HEK293 (cell line): ENCODE results near the gene CCDC116.

Source experiments
- HIC1 ChIP-seq: fragments of 450-650 bp; formaldehyde crosslinking; IDR thresholded peaks from 2 replicates; pipeline ENCODE4 v1.5.1; 2016; ENCODE audit warnings: missing biosample characterization, missing genetic modification characterization
- PRDM2 ChIP-seq: fragments of 450-650 bp; formaldehyde crosslinking; IDR thresholded peaks from 2 replicates; pipeline ENCODE4 v1.5.1; 2016; ENCODE audit warnings: missing biosample characterization, missing genetic modification characterization, borderline replicate concordance
- ZBTB26 ChIP-seq: fragments of 450-650 bp; formaldehyde crosslinking; optimal IDR thresholded peaks from 2 replicates; pipeline ENCODE3; 2016; ENCODE audit warnings: missing biosample characterization, mild to moderate bottlenecking, missing genetic modification characterization
- ZFP69B ChIP-seq: fragments of 450-650 bp; formaldehyde crosslinking; IDR thresholded peaks from 2 replicates; pipeline ENCODE4 v1.5.1; 2016; ENCODE audit warnings: missing biosample characterization, missing genetic modification characterization
- ZNF132 ChIP-seq: fragments of 450-650 bp; formaldehyde crosslinking; IDR thresholded peaks from 2 replicates; pipeline ENCODE4 v1.5.1; 2017; ENCODE audit warnings: missing biosample characterization, missing genetic modification characterization, borderline replicate concordance
- ZNF133 ChIP-seq: fragments of 450-650 bp; formaldehyde crosslinking; IDR thresholded peaks from 2 replicates; pipeline ENCODE4 v1.5.1; 2016; ENCODE audit warnings: missing biosample characterization, missing genetic modification characterization
- ZNF202 ChIP-seq: fragments of 450-650 bp; formaldehyde crosslinking; IDR thresholded peaks from 2 replicates; pipeline ENCODE4 v1.5.1; 2016; ENCODE audit warnings: missing biosample characterization, missing genetic modification characterization, borderline replicate concordance
- ZNF223 ChIP-seq: fragments of 450-650 bp; formaldehyde crosslinking; IDR thresholded peaks from 2 replicates; pipeline ENCODE4 v1.5.1; 2016; ENCODE audit warnings: missing biosample characterization, missing genetic modification characterization
- ZNF24 ChIP-seq: fragments of 450-650 bp; formaldehyde crosslinking; IDR thresholded peaks from 2 replicates; pipeline ENCODE4 v1.5.1; 2016; ENCODE audit warnings: missing biosample characterization, missing genetic modification characterization
- ZNF266 ChIP-seq: fragments of 450-650 bp; formaldehyde crosslinking; IDR thresholded peaks from 2 replicates; pipeline ENCODE4 v1.5.1; 2016; ENCODE audit warnings: missing biosample characterization, missing genetic modification characterization, low read depth
- ZNF335 ChIP-seq: fragments of 450-650 bp; formaldehyde crosslinking; conservative IDR thresholded peaks from 2 replicates; pipeline ENCODE4 v1.5.1; 2016; ENCODE audit warnings: missing biosample characterization, missing genetic modification characterization
- ZNF341 ChIP-seq: fragments of 450-650 bp; formaldehyde crosslinking; IDR thresholded peaks from 2 replicates; pipeline ENCODE4; 2016; ENCODE audit warnings: low read depth, missing biosample characterization, missing genetic modification characterization
- ZNF366 ChIP-seq: fragments of 450-650 bp; formaldehyde crosslinking; conservative IDR thresholded peaks from 2 replicates; pipeline ENCODE4 v1.5.1; 2016; ENCODE audit warnings: missing biosample characterization, missing genetic modification characterization
- ZNF391 ChIP-seq: fragments of 450-650 bp; formaldehyde crosslinking; IDR thresholded peaks from 2 replicates; pipeline ENCODE4 v1.5.1; 2016; ENCODE audit warnings: low read depth, missing biosample characterization, missing genetic modification characterization, borderline replicate concordance
- ZNF433 ChIP-seq: fragments of 450-650 bp; formaldehyde crosslinking; IDR thresholded peaks from 2 replicates; pipeline ENCODE4 v1.5.1; 2016; ENCODE audit warnings: missing biosample characterization, missing genetic modification characterization, low read depth
- ZNF48 ChIP-seq: fragments of 450-650 bp; formaldehyde crosslinking; IDR thresholded peaks from 2 replicates; pipeline ENCODE4 v1.5.1; 2016; ENCODE audit warnings: missing biosample characterization, missing genetic modification characterization
- ZNF514 ChIP-seq: fragments of 450-650 bp; formaldehyde crosslinking; IDR thresholded peaks from 2 replicates; pipeline ENCODE4 v1.5.1; 2016; ENCODE audit warnings: missing biosample characterization, missing genetic modification characterization
- ZNF529 ChIP-seq: fragments of 450-650 bp; formaldehyde crosslinking; IDR thresholded peaks from 2 replicates; pipeline ENCODE4 v1.5.1; 2017; ENCODE audit warnings: missing genetic modification characterization, missing biosample characterization; ENCODE audit not compliant: insufficient replicate concordance
- ZNF785 ChIP-seq: fragments of 450-650 bp; formaldehyde crosslinking; IDR thresholded peaks from 2 replicates; pipeline ENCODE4 v1.5.1; 2016; ENCODE audit warnings: missing biosample characterization, missing genetic modification characterization
- TF ChIP-seq, protein P1 (sequence below): fragments of 450-650 bp; formaldehyde crosslinking; IDR thresholded peaks from 2 replicates; pipeline ENCODE4 v1.5.1; 2016; ENCODE audit warnings: missing biosample characterization, missing genetic modification characterization, borderline replicate concordance
- TF ChIP-seq, protein P2 (sequence below): fragments of 450-650 bp; formaldehyde crosslinking; IDR thresholded peaks from 2 replicates; pipeline ENCODE4 v1.5.1; 2016; ENCODE audit warnings: missing biosample characterization, missing genetic modification characterization
- TF ChIP-seq, protein P3 (sequence below): fragments of 450-650 bp; formaldehyde crosslinking; IDR thresholded peaks from 2 replicates; pipeline ENCODE4 v1.5.1; 2016; ENCODE audit warnings: missing biosample characterization, missing genetic modification characterization, low read depth

Gene CCDC116

GRCh38 chr22:21657360-21658032 lies 24.9 kb downstream of the CCDC116 start (continued):
- TF ChIP-seq ZNF24 (no peak), ZNF133 (tag by site-specific recombination) (no peak), ZNF335 (tag by site-specific recombination) (peak; percentile 26; the same call in 1 of the 2 replicates), ZNF514 (tag by site-specific recombination) (no peak), ZFP69B (tag by site-specific recombination) (0 out of 2 replicates have a peak, but pooled peaks have one; percentile 43), ZNF391 (no peak), ZNF266 (tag by site-specific recombination) (no peak), ZNF223 (no peak), ZNF433 (tag by site-specific recombination) (no peak), HIC1 (tag by site-specific recombination) (peak; percentile 88; the same call in 1 of the 2 replicates), ZNF341 (tag by site-specific recombination) (peak; percentile 93), ZNF529 (tag by site-specific recombination) (no peak), ZBTB26 (tag by site-specific recombination) (peak; percentile 88), ZNF785 (tag by site-specific recombination) (0 out of 2 replicates have a peak, but pooled peaks have one; percentile 20), PRDM2 (no peak), ZNF48 (tag by site-specific recombination) (no peak), ZNF132 (tag by site-specific recombination) (no peak), ZNF202 (tag by site-specific recombination) (no peak), ZNF366 (tag by site-specific recombination) (no peak)
- TF ChIP-seq, protein P1, sequence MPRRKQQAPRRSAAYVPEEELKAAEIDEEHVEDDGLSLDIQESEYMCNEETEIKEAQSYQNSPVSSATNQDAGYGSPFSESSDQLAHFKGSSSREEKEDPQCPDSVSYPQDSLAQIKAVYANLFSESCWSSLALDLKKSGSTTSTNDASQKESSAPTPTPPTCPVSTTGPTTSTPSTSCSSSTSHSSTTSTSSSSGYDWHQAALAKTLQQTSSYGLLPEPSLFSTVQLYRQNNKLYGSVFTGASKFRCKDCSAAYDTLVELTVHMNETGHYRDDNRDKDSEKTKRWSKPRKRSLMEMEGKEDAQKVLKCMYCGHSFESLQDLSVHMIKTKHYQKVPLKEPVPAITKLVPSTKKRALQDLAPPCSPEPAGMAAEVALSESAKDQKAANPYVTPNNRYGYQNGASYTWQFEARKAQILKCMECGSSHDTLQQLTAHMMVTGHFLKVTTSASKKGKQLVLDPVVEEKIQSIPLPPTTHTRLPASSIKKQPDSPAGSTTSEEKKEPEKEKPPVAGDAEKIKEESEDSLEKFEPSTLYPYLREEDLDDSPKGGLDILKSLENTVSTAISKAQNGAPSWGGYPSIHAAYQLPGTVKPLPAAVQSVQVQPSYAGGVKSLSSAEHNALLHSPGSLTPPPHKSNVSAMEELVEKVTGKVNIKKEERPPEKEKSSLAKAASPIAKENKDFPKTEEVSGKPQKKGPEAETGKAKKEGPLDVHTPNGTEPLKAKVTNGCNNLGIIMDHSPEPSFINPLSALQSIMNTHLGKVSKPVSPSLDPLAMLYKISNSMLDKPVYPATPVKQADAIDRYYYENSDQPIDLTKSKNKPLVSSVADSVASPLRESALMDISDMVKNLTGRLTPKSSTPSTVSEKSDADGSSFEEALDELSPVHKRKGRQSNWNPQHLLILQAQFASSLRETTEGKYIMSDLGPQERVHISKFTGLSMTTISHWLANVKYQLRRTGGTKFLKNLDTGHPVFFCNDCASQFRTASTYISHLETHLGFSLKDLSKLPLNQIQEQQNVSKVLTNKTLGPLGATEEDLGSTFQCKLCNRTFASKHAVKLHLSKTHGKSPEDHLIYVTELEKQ (tag by site-specific recombination) = 0 out of 2 replicates have a peak, but pooled peaks have one; percentile 17
- TF ChIP-seq, protein P2, sequence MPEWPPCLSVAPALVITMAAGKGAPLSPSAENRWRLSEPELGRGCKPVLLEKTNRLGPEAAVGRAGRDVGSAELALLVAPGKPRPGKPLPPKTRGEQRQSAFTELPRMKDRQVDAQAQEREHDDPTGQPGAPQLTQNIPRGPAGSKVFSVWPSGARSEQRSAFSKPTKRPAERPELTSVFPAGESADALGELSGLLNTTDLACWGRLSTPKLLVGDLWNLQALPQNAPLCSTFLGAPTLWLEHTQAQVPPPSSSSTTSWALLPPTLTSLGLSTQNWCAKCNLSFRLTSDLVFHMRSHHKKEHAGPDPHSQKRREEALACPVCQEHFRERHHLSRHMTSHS (tag by site-specific recombination) = no peak
- TF ChIP-seq, protein P3, sequence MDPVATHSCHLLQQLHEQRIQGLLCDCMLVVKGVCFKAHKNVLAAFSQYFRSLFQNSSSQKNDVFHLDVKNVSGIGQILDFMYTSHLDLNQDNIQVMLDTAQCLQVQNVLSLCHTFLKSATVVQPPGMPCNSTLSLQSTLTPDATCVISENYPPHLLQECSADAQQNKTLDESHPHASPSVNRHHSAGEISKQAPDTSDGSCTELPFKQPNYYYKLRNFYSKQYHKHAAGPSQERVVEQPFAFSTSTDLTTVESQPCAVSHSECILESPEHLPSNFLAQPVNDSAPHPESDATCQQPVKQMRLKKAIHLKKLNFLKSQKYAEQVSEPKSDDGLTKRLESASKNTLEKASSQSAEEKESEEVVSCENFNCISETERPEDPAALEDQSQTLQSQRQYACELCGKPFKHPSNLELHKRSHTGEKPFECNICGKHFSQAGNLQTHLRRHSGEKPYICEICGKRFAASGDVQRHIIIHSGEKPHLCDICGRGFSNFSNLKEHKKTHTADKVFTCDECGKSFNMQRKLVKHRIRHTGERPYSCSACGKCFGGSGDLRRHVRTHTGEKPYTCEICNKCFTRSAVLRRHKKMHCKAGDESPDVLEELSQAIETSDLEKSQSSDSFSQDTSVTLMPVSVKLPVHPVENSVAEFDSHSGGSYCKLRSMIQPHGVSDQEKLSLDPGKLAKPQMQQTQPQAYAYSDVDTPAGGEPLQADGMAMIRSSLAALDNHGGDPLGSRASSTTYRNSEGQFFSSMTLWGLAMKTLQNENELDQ (tag by site-specific recombination) = no peak
